Sigmoid colon (tissue), 3 donors: ENCODE data around the gene BCL7A.

Source experiments
- CTCF ChIP-seq, 4 experiments: fragments of 450-650 bp in 3 of 4; fragments of 200-600 bp in 1 of 4; IDR thresholded peaks; one replicate each; pipeline ENCODE4 v1.5.1; 2016 to 2019; ENCODE audit warnings: antibody characterized with exemption in 4 of 4, mild to moderate bottlenecking in 3 of 4, moderate library complexity in 2 of 4
- POLR2A ChIP-seq, 2 donors: fragments of 450-650 bp; IDR thresholded peaks; one replicate each; pipeline ENCODE4 v1.6.1; 2016; ENCODE audit warnings: antibody characterized with exemption in 2 of 2, mild to moderate bottlenecking in 2 of 2, moderate library complexity in 2 of 2

DNA sequence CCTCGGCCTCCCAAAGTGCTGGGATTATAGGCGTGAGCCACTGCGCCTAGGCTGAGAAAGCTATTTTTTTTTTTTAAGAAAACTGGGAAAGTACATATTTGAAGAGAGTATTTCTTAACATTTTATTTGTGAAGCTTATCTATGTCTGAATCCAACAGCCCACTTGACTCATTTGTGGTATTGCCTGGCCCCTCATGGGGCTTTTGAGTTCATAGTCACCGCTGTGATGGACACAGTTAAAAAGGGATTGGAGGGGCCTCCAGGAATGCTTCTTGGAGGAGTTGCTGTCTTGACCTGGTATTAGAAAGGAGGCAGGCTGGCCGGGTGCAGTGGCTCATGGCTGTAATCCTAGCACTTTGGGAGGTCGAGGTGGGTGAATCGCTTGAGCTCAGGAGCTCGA, 26.5 kb downstream of the BCL7A start:
- TF ChIP-seq POLR2A (IDR thresholded peaks at IDR 0.05) (no peak), CTCF (IDR thresholded peaks at IDR 0.05) (no peak)
